A204.1 (cell line): ENCODE data around the gene DNAJA1.

Experiments used
- FAIRE-seq: peaks from 2 replicates; lab custom pipeline; 2012; peaks lifted over from hg19 to GRCh38; lab: Jason Lieb, UNC

The DNAJA1 gene

DNA sequence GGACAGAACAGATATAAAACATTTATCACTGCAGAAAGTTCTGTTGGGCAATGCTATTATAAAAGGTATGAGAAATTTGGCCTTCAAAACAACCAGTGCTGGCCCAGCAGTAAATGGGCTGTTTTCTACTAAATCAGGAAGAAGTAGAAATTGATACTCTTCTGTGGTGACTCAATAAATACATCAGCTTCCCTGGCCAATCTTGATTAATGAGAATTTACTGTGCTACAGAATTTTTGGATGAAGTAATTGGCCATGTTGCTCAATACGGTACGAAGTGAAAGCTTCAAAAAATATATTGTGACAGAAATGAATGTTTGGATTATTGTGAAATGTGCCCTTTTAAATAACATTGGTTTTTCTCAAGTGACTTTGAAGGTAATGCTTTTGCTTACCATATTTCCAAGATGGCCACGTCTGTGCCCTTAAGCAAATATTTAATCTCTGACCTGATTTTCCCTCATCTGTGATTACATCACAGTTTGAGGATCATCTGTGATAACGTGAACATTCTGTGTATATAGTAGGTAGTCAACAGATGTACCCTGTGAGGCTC lies 4.2 kb downstream of the DNAJA1 start:
- FAIRE-seq: no peak

DNA sequence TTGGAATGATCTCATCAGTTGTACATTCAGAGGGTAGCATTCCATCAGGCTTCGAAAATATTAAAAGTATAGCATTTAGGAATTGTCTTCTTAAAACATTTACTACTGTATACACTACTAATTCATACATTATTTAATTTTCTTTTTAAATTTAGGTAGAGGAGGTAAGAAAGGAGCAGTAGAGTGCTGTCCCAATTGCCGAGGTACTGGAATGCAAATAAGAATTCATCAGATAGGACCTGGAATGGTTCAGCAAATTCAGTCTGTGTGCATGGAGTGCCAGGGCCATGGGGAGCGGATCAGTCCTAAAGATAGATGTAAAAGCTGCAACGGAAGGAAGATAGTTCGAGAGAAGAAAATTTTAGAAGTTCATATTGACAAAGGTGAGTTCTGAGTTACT lies 5.2 kb downstream of the DNAJA1 start:
- no peak for FAIRE-seq

DNA sequence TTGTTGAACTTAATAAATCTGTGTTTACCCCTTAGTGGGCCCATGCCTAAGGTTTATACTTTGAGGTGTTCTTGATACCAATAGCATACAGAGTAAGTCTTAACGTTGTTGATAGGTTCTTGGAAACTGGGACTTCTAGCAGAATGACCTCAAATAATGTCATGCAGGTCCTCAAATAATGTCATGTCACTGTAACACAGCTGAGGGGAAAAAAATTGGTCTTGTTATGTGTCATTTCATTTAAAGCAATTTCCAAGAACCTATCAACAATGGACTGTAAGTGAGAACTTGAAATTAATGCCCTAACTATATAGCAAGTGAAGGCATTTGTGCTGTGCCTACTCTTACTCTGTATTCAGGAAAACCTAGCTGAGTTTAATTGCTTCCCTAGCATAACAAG lies 7.2 kb downstream of the DNAJA1 start:
- FAIRE-seq: no peak

DNA sequence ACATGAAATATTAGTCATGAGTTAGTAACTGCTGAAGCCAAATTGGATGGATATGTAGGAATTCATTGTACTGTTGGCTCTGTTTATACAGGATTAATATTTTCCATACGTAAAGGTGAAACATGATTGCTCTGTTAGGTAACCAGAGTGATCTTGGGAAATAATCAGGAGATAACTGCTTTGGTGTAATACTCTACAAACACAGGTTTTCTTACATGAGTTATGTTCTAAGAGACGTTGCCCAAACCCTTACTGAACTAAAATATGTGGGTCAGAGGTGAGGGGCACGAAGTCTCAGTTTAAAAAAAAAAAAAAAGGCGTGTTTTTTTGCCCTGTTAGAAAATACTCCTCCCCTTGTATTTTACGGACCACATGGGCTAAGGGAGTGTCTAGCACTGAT lies 7.8 kb downstream of the DNAJA1 start:
- FAIRE-seq: no peak

DNA sequence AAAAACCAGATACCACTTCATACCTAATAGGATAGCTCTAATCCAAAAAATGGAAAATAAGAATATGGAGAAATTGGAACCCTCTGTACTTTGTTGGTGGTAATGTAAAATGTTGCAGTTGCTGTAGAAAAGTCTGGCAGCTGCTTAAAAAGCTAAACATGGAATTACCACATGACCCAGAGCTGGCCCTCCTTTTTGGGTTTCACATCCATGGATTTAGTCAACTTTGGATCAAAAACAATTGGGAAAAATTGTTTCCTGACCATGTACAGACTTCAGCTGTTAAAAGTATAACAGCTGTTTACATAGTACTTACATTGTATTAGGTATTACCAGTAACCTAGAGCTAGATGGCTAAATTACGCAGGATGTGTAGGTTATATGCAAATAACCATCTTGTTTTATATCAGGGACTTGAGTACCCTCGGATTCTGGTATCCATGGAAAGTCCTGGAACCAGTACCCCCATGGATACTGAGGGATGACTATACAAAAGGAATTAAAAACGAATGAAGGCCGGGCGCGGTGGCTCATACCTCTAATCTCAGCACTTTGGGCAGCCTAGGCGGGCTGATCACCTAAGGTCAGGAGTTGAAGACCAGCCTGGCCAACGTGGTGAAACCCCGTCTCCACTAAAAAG lies 15.8 kb downstream of the DNAJA1 start:
- no peak for FAIRE-seq

DNA sequence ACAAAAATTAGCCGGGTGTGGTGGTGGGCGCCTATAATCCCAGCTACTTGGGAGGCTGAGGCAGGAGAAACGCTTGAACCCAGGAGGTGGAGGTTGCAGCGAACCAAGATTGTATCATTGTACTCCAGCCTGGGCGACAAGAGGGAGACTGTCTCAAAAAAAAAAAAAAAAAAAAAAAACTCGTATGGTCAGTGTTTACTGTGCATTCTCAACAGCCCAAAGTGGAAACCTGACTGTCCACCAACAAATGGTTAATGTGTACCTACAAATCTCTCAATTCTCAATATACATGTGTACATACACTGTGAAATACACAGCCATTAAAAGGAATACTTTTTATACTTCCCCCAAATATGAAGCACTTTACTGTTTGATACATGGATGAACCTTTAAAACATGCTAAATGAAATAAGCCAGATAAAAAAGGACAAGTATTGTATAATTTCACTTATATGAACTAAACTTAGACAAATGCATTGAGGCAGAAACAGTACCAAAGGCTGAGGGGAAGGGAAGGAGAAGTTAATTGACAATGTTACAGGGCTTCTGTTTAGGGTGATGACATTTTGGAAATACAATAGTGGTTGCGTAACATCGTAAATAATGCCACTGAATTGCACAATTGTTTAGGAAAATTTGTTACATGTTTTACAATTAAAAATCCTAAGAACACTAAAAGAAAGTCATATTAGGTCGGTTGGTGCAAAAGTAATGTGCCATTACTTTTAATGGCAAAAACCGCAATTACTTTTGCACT lies 16.5 kb downstream of the DNAJA1 start:
- no peak for FAIRE-seq

DNA sequence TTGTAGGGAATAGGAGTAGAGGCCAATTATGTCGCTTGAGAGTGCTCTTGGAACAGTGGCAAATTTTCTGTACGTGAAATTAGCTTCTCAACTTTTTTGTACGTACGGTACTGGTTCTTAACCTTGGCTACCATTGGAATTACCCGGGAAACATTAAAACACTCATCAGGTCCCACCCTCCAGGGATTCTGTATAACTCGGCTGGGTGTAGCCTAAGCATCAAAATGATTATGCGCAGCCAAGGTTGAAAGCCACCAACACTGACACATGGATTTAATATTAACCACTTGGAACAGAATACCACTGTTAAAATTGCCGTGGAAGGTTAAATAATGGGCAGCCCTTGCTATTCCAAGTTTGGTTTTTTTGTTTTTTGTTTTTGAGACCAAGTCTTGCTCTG lies 17.4 kb downstream of the DNAJA1 start:
- FAIRE-seq: no peak

DNA sequence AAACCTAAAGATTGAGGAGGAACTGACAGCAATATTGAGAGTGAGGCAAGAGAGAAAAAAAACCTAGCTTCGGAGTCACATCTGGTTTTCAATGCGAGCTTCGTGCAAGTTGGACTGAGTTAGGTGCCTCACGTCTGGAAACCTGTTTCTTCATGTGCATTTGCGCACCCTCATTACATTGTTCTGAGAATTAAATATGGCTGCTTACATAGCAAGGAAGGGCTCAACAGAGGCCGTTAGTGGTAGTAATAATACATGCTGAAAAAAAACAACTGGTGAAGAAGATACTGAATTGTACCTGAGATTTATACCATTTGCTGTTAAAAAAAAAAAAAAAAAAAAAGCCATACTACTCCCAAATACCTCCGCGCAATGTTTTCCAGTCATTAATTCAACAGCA lies 18.6 kb downstream of the DNAJA1 start:
- no peak for FAIRE-seq

DNA sequence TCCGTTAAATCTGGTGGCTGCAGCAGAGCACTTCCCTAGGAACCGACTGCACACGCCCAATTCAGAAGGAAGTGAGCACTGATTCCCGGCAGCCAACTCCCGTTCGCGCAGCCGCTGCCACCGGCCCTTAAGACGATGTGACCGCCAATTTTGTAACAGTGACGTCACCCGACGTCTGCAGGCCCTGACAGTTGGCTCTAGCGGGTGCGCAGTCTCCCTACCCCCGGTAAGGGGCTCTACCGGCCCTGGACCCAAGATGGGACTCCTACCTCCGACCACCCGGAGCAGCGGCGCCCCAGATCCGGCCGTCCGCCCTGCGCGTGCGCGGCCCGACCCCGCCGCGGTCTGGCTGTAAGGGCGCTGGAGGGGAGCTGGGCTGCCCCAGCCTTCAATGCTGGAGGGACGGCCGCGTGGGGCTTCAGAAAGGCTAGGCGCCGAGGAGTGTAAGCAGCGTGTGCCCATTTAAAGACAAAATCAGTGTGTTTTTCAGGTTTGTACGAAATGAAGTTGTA lies 19.1 kb downstream of the DNAJA1 start:
- no peak for FAIRE-seq

DNA sequence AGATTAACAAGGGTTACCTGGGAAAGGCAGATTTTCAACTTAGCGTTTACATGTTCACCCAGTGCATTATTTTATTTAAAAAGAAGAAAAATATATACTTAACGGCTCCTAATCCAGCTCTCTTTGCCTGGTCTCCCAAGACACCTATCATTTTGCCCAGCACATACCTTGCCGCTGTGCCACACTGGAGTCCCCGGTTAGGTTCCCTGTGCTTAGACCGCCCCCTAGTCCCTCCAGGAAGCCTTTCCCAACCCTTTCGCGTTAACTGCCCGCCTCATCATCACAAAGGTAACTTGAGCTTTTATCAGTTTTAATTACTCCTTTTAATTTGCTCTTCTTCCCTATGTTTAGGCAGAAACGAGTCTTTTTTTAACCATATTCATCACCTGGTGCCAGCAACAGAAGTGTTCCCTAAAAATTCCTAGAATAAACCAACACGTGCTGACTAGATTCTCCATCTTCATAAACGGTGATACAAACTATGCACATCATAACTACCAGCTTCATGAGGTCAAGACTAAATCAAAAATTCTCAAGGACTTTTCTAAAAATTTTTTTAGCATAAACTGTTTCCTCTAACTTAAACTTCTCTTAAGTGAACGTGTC lies 19.7 kb downstream of the DNAJA1 start:
- FAIRE-seq: no peak

DNA sequence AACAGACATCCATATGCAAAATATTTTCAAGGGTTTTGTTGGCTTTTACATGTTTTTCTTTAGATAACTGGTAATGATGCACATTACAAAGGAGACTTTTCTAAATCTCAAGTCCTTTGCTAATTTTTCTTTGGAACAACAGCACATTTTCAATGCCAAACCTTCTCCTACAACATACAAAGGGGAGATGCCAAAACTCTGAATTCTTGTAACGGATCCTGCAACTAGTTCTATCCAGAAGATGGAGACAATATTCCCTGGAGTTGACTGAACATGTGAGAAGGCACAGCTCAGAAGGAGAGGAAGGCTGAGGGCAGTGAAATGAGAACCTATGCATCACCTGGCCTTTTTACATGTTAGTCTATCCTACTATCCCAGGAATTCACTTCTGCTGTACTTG lies 21.0 kb downstream of the DNAJA1 start:
- FAIRE-seq: no peak

DNA sequence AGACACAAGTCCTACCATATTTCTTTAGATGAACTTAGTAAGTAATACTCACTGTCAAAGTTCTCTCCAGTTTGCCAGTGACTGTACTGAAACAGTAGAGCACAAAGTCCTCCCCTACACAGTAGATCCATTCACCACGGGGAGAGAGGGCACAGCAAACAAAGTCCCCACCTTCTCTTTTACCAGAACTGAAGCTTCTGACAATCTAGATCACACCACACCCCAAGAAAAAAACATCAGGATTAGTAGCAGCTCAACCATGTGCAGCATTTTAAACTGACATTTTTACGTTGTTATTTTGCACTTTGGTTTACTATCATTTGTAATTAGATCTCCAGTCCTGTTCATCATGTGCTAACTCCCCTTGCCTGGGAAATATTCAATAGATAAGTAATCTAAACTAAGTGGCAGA lies 23.0 kb downstream of the DNAJA1 start:
- FAIRE-seq: no peak

DNA sequence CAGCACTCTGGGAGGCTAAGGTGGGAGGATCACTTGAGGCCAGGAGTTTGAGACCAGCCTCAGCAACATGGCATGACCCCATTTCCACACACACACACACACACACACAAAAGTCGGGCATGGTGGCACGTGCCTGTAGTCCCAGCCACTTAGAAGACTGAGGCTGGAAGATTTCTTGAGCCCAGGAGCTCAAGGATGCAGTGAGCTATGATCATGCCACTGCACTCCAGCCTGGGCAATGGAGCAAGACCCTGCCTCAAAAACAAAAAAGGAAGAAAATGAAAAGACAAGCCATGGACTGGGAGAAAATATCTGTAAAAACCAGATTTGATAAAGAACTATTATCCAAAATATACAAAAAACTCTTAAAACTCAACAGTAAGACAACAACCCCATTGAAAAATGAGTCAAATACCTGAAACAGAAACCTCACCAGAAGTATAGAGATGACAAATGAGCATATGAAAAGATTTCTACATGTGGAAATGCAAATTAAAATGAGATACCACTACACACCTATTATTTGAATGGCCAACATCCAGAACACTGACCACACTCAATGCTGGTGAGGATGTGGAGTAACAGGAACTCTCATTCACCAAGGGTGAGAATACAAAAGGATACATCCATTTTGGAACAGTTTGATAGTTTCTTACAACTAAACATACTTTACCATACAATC lies 24.7 kb downstream of the DNAJA1 start:
- no peak for FAIRE-seq

DNA sequence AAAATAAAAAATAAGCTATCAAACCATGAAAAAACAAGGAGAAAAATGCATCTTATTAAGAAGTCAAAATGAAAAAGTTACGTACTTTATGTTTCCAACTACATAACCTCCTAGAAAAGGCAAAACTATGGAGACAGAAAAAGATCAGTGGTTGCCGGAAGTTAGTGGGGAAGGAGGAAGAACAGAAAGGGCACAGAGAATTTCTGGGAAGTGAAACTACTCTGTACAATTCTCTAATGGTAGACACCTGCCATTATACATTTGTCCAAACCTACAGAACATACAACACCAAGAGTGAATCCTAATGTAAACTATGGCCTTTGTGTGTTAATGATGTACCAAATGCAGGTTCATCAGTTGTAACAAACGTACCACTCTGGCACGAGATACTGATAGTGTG lies 26.1 kb downstream of the DNAJA1 start:
- no peak for FAIRE-seq

DNA sequence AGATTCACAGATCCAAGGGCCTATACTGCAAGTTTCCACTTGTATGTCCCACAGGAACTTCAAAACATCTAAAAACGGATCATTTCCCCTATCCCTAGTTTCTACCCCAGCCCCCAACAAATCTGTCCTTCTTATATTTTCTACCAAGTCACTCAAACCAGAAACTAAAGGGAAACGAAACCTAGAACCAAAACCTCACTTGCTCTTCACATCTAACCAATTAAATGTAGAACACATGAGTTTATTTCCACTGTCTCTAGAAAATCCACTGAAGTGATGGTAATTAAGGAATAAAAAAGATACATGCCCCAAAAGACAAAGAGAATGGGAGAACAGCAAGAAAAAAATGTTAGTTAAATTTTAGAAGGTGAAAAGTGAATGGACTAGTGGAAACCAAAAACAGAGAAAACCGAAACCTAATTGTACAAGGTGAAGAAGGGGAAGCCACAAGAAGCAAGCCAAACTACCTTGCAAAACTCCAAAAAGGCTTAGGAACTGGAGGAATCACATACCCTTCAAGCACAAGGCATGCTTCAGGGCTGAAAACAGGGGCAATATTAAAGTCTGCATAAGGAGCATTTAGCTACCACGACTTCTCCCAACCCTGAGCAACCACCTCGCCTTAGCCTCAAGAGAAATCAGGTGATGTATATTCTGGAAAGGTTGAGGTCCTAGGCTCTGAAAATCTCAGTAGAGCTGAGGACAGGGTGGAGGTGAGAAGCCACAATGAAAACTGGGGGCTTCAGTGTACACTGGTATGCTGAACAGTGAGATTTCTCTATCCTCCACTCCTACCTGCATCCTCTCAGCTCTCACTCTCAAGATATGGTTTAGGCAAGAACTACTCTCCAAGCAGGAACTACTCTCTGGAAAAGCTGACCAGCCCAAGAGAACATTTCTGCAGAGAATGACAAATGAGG lies 40.3 kb downstream of the DNAJA1 start:
- no peak for FAIRE-seq

DNA sequence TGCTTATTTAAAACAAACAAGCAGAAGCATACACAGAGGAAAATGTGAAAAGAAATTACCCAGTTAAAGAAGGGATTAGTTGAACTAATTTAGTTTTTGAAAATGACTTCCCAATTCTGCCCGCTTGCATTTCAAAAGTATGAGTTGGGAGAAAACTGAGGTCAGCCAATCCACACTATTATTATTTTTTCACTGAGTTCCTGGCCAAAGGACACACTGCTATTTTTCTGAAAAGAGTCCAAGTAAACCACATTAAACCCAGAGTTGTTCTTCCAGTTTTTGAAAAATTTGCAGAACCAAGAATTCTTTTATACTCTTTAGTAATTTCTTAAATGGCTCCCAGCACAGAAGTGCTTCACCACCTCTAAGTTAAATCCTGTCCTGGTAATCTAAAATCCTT lies 43.9 kb downstream of the DNAJA1 start:
- FAIRE-seq: no peak

DNA sequence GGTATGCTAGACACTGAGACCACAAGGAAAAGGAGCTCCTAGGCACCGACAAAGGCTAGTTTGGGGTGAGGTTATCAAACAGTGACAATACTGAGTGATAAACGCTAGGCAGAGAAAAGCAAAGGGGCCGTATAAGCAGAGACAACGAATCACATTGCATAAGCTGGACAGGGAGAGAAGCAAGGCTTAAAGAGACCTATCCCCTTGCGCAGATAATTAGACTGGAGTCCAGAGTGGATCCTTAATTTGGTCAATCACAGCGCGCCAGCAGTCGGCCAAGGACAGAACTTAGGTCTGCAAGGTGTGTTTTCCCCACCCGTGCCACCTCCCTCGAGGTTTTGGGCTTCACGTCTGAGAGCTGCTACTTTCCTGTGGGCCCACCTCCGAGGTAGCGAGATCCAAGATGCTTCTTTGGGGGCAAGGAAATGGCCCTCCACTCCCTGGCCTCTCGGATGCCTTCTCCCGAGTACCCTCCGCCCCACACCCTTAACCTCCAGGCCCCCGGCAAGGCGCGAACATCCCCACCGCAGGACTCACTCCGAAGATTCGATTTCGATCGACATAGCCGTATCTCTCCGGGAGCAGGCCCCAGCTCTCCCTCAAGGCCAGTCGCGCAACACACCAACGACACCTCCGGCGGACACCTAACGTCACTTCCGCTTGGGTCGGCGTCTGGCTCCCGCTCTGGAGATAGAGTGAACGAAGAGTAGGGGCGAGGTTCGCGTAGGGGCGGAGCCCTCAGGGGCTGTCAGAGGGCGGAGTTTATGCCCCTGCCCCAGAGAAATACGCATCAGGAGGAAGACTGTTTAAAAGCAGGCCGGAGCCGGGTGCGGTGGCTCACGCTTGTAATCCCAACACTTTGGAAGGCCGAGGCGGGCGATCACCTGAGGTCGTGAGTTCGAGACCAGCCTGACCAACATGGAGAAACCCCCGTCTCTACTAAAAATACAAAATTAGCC lies 51.3 kb downstream of the DNAJA1 start, which contains the start of gene SMU1:
SMU1 (minus strand) TSS at position 629 of the 959 bp plus-strand sequence; CDS start at position 563, 66 bp downstream.
- FAIRE-seq: peak; percentile 98

DNA sequence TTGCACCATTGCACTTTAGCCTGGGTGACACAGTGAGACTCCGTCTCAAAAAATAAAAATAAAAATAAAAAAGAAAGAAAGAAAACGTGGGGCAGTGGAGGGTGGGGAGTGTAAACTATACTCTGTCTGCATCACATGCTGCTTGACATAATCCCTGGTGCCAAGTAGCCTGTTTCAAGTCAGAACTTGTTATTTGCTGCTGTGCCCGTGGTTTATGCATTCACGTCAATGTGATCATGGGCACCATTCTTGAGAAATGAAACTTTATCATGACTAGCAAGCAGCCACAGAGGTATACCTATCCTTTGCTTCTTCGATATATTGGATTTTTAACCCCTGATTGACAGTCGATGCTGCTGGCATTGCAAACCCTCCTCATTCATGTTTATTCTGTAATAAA lies 55.5 kb downstream of the DNAJA1 start:
- no peak for FAIRE-seq

DNA sequence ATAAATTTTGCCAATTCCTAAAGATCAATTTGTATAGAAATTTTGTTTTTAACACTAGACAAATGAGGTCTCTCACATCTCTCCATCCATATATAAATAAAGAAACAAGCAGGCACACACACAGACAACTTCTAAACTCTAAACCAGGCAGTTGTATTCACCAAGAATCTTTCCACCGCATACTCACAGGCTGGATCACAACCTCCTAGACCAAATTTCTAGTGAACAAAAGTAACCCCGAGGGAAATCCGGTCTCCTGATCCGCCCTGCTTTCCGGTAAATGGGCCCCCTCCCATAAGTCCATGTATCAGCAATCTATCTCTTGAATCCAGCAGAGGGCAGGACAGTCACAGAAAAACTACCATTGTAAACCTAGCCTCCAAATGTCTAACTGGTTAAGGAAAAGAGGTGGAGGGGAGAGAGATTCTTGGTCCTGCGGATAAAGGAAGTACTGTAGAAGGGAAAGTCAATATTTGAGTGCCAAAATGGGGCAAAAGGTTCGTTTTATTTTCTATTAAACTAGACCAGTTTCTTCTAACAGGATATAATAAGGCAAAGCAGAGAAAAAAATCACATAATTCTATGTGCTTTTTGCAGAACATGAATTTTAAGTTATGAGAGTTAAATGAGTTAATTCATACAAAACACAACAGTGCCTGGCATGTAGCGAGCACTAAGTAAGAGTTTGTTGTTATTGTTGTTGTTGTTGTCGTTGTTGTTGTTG lies 56.2 kb downstream of the DNAJA1 start:
- peak; percentile 89 for FAIRE-seq

DNA sequence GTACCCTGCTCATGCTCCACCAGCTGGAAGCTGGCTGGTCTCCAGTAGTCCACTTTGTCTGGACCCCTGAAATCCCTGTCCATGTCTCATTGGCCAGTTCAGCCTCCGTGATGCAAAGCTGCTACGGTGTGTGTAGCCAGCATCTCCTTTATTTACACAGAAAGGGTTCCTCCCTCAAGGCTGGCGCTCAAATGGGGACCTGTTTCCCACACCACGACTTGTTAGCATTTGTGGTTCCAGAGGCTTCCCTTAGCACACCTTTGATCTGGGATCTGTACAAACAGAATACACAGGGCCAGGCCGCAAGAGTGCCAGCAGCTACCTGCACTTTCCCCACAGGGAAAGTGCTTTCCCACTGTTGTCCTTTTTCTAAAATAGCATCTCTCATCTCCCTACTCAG lies 57.1 kb downstream of the DNAJA1 start:
- FAIRE-seq: no peak
